SH-SY5Y (cell line): ENCODE data around the gene SUPT7L.

Experiments used
- GATA2 ChIP-seq: IDR thresholded peaks from 2 replicates; pipeline ENCODE4 v1.6.1; 2011; ENCODE audit warnings: mild to moderate bottlenecking, low read depth, low read length
- GATA3 ChIP-seq: IDR thresholded peaks from 2 replicates; pipeline ENCODE4 v1.6.1; 2011; ENCODE audit warnings: low read depth, mild to moderate bottlenecking, low read length, moderate library complexity

The SUPT7L gene

GRCh38 chr2:27636766-27637165 is 26.6 kb downstream of the SUPT7L start:
- no peak for TF ChIP-seq GATA3
- TF ChIP-seq GATA2, result no peak

GRCh38 chr2:27634291-27634690 is 29.1 kb downstream of the SUPT7L start:
- no peak for TF ChIP-seq GATA3
- TF ChIP-seq GATA2, result no peak

- TF ChIP-seq GATA3 (no peak), GATA2 (no peak)
These were observed 34.4 kb downstream of the SUPT7L start, which contains the start of the genes CCDC121 and GPN1 for GRCh38 chr2:27628767-27629709. Gene CCDC121 (minus strand): TSS chr2:27629012. CDS start chr2:27627799, 1,213 bp downstream. Gene GPN1 (plus strand): TSS chr2:27629050. CDS start chr2:27629059, 9 bp downstream.

GRCh38 chr2:27627963-27628766 is 35.2 kb downstream of the SUPT7L start:
- TF ChIP-seq GATA3, result no peak
- TF ChIP-seq GATA2, result no peak

- TF ChIP-seq GATA3 (no peak), GATA2 (no peak)
These were observed 38.5 kb downstream of the SUPT7L start for GRCh38 chr2:27624943-27625342.

GRCh38 chr2:27622921-27623384 is 40.5 kb downstream of the SUPT7L start:
- TF ChIP-seq GATA2 (no peak), GATA3 (no peak)

GRCh38 chr2:27621524-27621923 is 41.9 kb downstream of the SUPT7L start:
- TF ChIP-seq GATA2 (no peak), GATA3 (no peak)

- no peak for TF ChIP-seq GATA3
- no peak for TF ChIP-seq GATA2
These were observed 48.1 kb downstream of the SUPT7L start for GRCh38 chr2:27615316-27615715.

GRCh38 chr2:27613985-27614384 is 49.4 kb downstream of the SUPT7L start:
- TF ChIP-seq GATA2, result no peak
- TF ChIP-seq GATA3, result no peak

GRCh38 chr2:27606611-27607010 is 56.8 kb downstream of the SUPT7L start:
- TF ChIP-seq GATA3 (no peak), GATA2 (no peak)
